Parathyroid adenoma (tissue), 2 donors: ENCODE results near the gene GAB3.

Source experiments
- H2AFZ ChIP-seq: fragments of 300-600 bp; sonication (generic); one replicate; pipeline ENCODE4 v1.7.0; 2017; ENCODE audit warnings: antibody characterized with exemption, mild to moderate bottlenecking
- H3K27ac ChIP-seq: fragments of 300-600 bp; sonication (generic); one replicate; pipeline ENCODE4 v1.7.0; 2017
- H3K27me3 ChIP-seq: fragments of 300-600 bp; sonication (generic); one replicate; pipeline ENCODE4 v1.7.0; 2017; ENCODE audit warnings: low read length; ENCODE audit not compliant: control insufficient read depth, insufficient read depth
- H3K36me3 ChIP-seq: fragments of 300-600 bp; sonication (generic); one replicate; pipeline ENCODE4 v1.7.0; 2017; ENCODE audit warnings: low read length; ENCODE audit not compliant: control insufficient read depth, insufficient read depth
- H3K4me1 ChIP-seq: fragments of 300-600 bp; sonication (generic); one replicate; pipeline ENCODE4 v1.7.0; 2017; ENCODE audit warnings: control low read depth
- H3K4me2 ChIP-seq: fragments of 300-600 bp; sonication (generic); one replicate; pipeline ENCODE4 v1.7.0; 2017; ENCODE audit warnings: low read length
- H3K4me3 ChIP-seq: fragments of 300-600 bp; sonication (generic); one replicate; pipeline ENCODE4 v1.7.0; 2017; ENCODE audit warnings: low read depth, low read length
- H3K79me2 ChIP-seq: fragments of 300-600 bp; sonication (generic); one replicate; pipeline ENCODE4 v1.7.0; 2017; ENCODE audit warnings: control low read depth
- H3K9ac ChIP-seq: fragments of 300-600 bp; sonication (generic); one replicate; pipeline ENCODE4 v1.7.0; 2017; ENCODE audit warnings: mild to moderate bottlenecking
- H3K9me3 ChIP-seq: fragments of 300-600 bp; sonication (generic); one replicate; pipeline ENCODE4 v1.7.0; 2017; ENCODE audit warnings: low read length; ENCODE audit not compliant: control insufficient read depth
- TF ChIP-seq, protein P1 (sequence below): fragments of 300-600 bp; sonication (generic); IDR thresholded peaks from one replicate; pipeline ENCODE4 v1.7.0; 2017; ENCODE audit warnings: antibody characterized with exemption, mild to moderate bottlenecking
- donor health status: primary hyperparathyroidism.

GAB3 gene

DNA sequence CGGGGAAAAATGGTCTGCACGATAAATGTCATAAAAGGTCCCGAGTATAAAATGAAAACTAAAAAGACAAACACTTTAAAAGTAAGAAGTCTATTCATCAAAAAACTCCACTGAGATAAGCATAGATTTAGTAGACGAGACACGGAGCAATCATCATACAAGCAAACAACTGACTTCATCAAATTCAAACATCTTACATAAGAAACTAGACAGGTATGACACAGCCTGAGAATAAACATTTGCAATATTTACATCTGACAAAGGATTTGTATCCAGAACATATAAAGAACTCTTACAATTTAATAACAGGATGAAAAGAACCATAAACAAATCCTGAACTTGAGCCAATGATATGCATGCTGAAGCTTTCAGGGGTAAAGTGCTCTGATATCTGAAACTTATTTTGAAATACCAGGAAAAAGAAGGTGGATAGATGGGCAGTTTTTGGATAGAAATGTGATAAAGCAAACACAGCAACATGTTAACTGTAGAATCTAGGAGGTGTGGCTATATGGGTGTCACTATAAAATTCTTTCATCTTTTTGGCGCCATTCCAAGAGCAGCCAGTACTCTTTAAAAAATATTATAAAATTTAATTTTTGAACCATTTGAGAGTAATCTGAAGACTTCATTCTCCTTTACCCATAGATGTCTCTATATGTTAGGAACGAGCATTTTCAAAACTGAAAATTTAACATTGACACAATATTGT is 42.4 kb upstream of the GAB3 start:
- H3K9me3 ChIP-seq: no peaks in the 10 kb centered on the region
- H3K27me3 ChIP-seq: no peaks in the 10 kb centered on the region
- no peaks in the 10 kb centered on the region for H3K79me2 ChIP-seq
- H3K27ac ChIP-seq: no peak overlapping the region
- H3K36me3 ChIP-seq: no peaks in the 10 kb centered on the region
- H3K9ac ChIP-seq: no peak overlapping the region
- H2AFZ ChIP-seq: no peak overlapping the region
- TF ChIP-seq, protein P1, sequence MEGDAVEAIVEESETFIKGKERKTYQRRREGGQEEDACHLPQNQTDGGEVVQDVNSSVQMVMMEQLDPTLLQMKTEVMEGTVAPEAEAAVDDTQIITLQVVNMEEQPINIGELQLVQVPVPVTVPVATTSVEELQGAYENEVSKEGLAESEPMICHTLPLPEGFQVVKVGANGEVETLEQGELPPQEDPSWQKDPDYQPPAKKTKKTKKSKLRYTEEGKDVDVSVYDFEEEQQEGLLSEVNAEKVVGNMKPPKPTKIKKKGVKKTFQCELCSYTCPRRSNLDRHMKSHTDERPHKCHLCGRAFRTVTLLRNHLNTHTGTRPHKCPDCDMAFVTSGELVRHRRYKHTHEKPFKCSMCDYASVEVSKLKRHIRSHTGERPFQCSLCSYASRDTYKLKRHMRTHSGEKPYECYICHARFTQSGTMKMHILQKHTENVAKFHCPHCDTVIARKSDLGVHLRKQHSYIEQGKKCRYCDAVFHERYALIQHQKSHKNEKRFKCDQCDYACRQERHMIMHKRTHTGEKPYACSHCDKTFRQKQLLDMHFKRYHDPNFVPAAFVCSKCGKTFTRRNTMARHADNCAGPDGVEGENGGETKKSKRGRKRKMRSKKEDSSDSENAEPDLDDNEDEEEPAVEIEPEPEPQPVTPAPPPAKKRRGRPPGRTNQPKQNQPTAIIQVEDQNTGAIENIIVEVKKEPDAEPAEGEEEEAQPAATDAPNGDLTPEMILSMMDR: no peak
- H3K4me3 ChIP-seq: no peak overlapping the region
- H3K4me2 ChIP-seq: no peak overlapping the region
- peaks cover 4% of the 10 kb centered on the region for H3K4me1 ChIP-seq

DNA sequence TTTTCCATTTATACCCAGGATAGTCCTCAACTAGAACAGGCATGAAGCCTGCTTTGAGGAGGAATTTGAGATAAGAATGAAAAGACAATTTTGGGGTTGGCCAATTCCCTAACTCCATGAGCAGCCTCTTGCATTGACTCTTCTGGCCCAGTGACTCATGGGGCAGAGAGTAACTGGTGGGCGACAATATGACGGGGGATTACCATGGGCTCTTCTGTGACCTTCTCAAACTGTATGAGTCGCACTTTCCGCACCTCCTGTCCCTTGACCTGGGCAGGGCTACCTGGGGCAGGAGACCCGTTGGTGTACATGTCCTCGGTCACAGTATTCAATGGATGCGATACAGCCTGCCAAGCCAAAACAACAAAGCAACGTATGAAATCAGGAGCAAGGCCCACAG is 41.1 kb upstream of the GAB3 start:
- H3K4me3 ChIP-seq: no peak overlapping the region
- H3K27ac ChIP-seq: no peak overlapping the region
- H3K36me3 ChIP-seq: no peaks in the 10 kb centered on the region
- peaks cover 4% of the 10 kb centered on the region for H3K4me1 ChIP-seq
- TF ChIP-seq, protein P1: no peak
- H3K4me2 ChIP-seq: no peak overlapping the region
- no peak overlapping the region for H2AFZ ChIP-seq
- H3K79me2 ChIP-seq: no peaks in the 10 kb centered on the region
- H3K27me3 ChIP-seq: no peaks in the 10 kb centered on the region
- H3K9ac ChIP-seq: no peak overlapping the region
- H3K9me3 ChIP-seq: no peaks in the 10 kb centered on the region

DNA sequence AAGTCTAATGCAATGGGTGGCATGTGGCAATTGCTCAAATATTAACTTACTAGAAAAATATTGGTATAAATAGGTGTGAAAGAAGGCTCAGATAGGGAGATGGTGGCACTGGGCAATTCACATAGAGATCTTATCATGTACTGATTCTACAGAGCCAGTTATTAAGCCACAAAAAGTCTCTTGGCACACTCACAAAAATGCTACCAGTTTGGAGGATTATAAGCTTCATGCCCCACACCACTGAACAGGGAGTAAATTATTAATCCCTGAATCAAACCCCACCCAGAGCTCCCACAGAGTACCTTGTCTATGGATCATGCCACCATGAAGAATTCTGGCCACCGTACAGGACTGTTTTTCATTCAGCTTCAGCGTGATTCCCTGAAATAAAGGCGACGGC is 40.6 kb upstream of the GAB3 start:
- Histone ChIP-seq H3K4me3 (no peak overlapping the region), H3K4me2 (no peak overlapping the region), H3K4me1 (peaks cover 4% of the 10 kb centered on the region), H3K9ac (no peak overlapping the region), H2AFZ (no peak overlapping the region), H3K27me3 (no peaks in the 10 kb centered on the region), H3K79me2 (no peaks in the 10 kb centered on the region), H3K27ac (no peak overlapping the region), H3K9me3 (no peaks in the 10 kb centered on the region), H3K36me3 (no peaks in the 10 kb centered on the region)
- TF ChIP-seq, protein P1: no peak

DNA sequence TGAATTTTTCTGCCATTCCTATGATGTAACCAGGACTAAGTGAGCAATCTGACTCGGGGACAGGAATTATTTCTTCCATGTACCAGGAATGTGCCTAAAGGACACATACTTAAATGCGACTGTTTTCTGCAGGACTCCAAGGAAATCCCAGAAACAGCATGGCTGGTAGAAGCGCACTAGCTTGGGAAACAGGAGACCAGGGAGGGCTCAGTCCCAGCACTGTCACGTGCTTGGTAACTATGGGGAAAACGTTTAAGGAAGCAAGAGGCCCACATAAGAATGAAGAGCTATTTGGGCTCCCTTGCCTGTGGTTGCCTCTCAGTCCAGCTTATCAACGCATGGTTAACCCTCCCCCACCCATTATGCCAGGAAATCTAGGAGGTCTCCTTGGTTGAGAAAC is 34.8 kb upstream of the GAB3 start:
- Histone ChIP-seq H3K4me3 (no peak overlapping the region), H3K9ac (no peak overlapping the region), H3K4me2 (no peak overlapping the region), H3K4me1 (peaks cover 3% of the 10 kb centered on the region), H3K27ac (no peak overlapping the region), H2AFZ (no peak overlapping the region), H3K27me3 (no peaks in the 10 kb centered on the region), H3K79me2 (no peaks in the 10 kb centered on the region), H3K36me3 (no peaks in the 10 kb centered on the region), H3K9me3 (no peaks in the 10 kb centered on the region)
- TF ChIP-seq, protein P1: no peak
